GM23338 (cell line): ENCODE measurements around the gene PRDM10. TPM values are rescaled to one million over a fixed set of nuclear protein-coding genes. Genes with fewer than 3 reads are reported as not detected.

Experiments
- ATAC-seq: fragments of 200-7000 bp; cut with Tn5 transposase; 3 replicates; pipeline ENCODE4 v1.9.1; 2020
- DNase-seq: peaks from one replicate; pipeline ENCODE4 v3.0.0-alpha.2; 2015; ENCODE audit warnings: low spot score
- H2AFZ ChIP-seq: fragments of 200-600 bp; sonication (generic); 2 replicates; pipeline ENCODE4 v1.8.0; 2016; ENCODE audit warnings: antibody characterized with exemption, mild to moderate bottlenecking, moderate library complexity
- H3F3A ChIP-seq: fragments of 200-600 bp; sonication (generic); replicated peaks from 2 replicates; pipeline ENCODE4 v1.8.0; 2017; ENCODE audit warnings: antibody characterized with exemption, mixed run types, low read depth
- H3K27ac ChIP-seq: fragments of 200-600 bp; sonication (generic); 2 replicates; pipeline ENCODE4 v1.6.1; 2016; ENCODE audit warnings: low read depth
- H3K27me3 ChIP-seq: fragments of 200-600 bp; sonication (generic); 2 replicates; pipeline ENCODE4 v1.8.0; 2016; ENCODE audit warnings: mild to moderate bottlenecking, mixed run types, moderate library complexity; ENCODE audit not compliant: insufficient read depth
- H3K36me3 ChIP-seq: fragments of 200-600 bp; sonication (generic); 2 replicates; pipeline ENCODE4 v1.8.0; 2016; ENCODE audit warnings: mild to moderate bottlenecking; ENCODE audit not compliant: insufficient read depth
- H3K4me1 ChIP-seq: fragments of 200-600 bp; sonication (generic); 2 replicates; pipeline ENCODE4 v1.8.0; 2016; ENCODE audit warnings: mild to moderate bottlenecking, moderate library complexity; ENCODE audit not compliant: insufficient read depth
- H3K4me2 ChIP-seq: fragments of 200-600 bp; sonication (generic); 2 replicates; pipeline ENCODE4 v1.7.1; 2017; ENCODE audit warnings: mixed run types
- H3K4me3 ChIP-seq: fragments of 200-600 bp; sonication (generic); 2 replicates; pipeline ENCODE4 v1.6.1; 2016; ENCODE audit warnings: mixed run types
- H3K79me2 ChIP-seq: fragments of 200-600 bp; sonication (generic); replicated peaks from 2 replicates; pipeline ENCODE4 v1.8.0; 2017; ENCODE audit warnings: mild to moderate bottlenecking; ENCODE audit not compliant: insufficient read depth
- H3K9me2 ChIP-seq: fragments of 200-600 bp; sonication (generic); 2 replicates; pipeline ENCODE4 v1.8.0; 2017; ENCODE audit not compliant: insufficient read depth
- H4K20me1 ChIP-seq: fragments of 200-600 bp; sonication (generic); replicated peaks from 2 replicates; pipeline ENCODE4 v1.8.0; 2017; ENCODE audit warnings: mild to moderate bottlenecking; ENCODE audit not compliant: insufficient read depth
- H3K27ac Mint-ChIP-seq: 2 replicates; pipeline ENCODE4 v1.8.0; 2020; ENCODE audit warnings: inconsistent platforms, mild to moderate bottlenecking, moderate library complexity, mixed read lengths
- H3K27me3 Mint-ChIP-seq: 3 replicates; pipeline ENCODE4 v1.8.0; 2022; ENCODE audit warnings: low read depth, mild to moderate bottlenecking, moderate library complexity, mixed read lengths, inconsistent platforms; ENCODE audit not compliant: insufficient read depth, poor library complexity
- H3K36me3 Mint-ChIP-seq: 3 replicates; pipeline ENCODE4 v1.8.0; 2021; ENCODE audit warnings: low read depth, mild to moderate bottlenecking, inconsistent platforms, moderate library complexity, mixed read lengths
- H3K4me1 Mint-ChIP-seq: 3 replicates; pipeline ENCODE4 v1.8.0; 2020; ENCODE audit warnings: mild to moderate bottlenecking, inconsistent platforms, mixed read lengths
- H3K4me3 Mint-ChIP-seq: 3 replicates; pipeline ENCODE4 v1.8.0; 2021; ENCODE audit warnings: moderate library complexity, mild to moderate bottlenecking, inconsistent platforms, mixed read lengths
- H3K9me3 Mint-ChIP-seq: 3 replicates; pipeline ENCODE4 v1.8.0; 2020; ENCODE audit warnings: moderate library complexity, mild to moderate bottlenecking, inconsistent platforms, mixed read lengths
- CREB1 ChIP-seq: fragments of 250-450 bp; sonication (Bioruptor Pico); IDR thresholded peaks from 2 replicates; pipeline ENCODE4 v1.5.0; 2020; ENCODE audit warnings: low read depth, mild to moderate bottlenecking, moderate library complexity
- EZH2 ChIP-seq: fragments of 200-600 bp; sonication (generic); IDR thresholded peaks from one replicate; pipeline ENCODE4 v1.8.0; 2017; ENCODE audit warnings: antibody characterized with exemption, mild to moderate bottlenecking, low read depth; ENCODE audit not compliant: unreplicated experiment
- NANOG ChIP-seq: IDR thresholded peaks from 2 replicates; pipeline ENCODE4 v1.6.1; 2016; ENCODE audit warnings: antibody characterized with exemption, borderline replicate concordance
- STAT1 ChIP-seq: IDR thresholded peaks from one replicate; pipeline ENCODE4 v1.6.1; 2016; ENCODE audit warnings: antibody characterized with exemption; ENCODE audit not compliant: unreplicated experiment
- ZNF114 ChIP-seq: fragments of 250-450 bp; sonication (Bioruptor Pico); IDR thresholded peaks from 2 replicates; pipeline ENCODE4 v1.5.0; 2020; ENCODE audit warnings: mild to moderate bottlenecking, moderate library complexity
- ZNF331 ChIP-seq: fragments of 250-450 bp; sonication (Bioruptor Pico); IDR thresholded peaks from 2 replicates; pipeline ENCODE4 v1.5.0; 2020; ENCODE audit warnings: low read depth, mild to moderate bottlenecking, moderate library complexity
- polyA plus RNA-seq: library from polyadenylated mRNA; unstranded; fragments of >200 nt; fragmentation: Nextera tagmentation; extraction: Ambion mirVana; gene quantifications from 2 replicates; pipeline ENCODE4 v1.2.1, GENCODE V29; 2016
- total RNA-seq: library from RNA; depleted of rRNA; stranded (reverse); fragments of >200 nt; shearing (Covaris generic); gene quantifications from 2 replicates; pipeline ENCODE4 v1.2.3, GENCODE V29; 2014
- TF ChIP-seq, protein P1 (sequence below): fragments of 250-450 bp; sonication (Bioruptor Pico); IDR thresholded peaks from 2 replicates; pipeline ENCODE4 v1.5.0; 2020; ENCODE audit warnings: mild to moderate bottlenecking, moderate library complexity

PRDM10 gene
- total and polyA plus RNA-seq, 2 experiments from 2014 or later, result 5.2 to 14.9 TPM

DNA sequence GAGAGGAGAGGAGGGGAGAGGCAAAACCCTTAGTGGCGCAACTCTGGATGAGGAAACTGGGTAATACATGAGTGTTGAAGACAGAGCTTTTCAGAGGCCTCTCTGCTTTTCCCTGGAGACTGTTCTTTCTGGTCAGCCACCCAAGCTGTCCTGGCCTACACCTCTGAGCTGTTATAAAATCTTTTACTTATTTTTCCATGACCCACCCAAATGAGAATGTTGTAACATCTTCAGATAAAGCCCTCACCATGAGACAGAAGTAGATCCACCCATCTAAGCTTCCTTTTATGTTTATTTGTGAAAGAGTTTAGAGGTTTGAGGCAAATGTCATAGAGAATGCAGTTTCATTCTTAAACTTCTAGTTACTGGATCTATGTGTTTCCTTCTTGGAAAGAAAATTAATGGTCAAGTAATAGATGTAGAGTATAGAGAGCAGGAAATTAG is 46.7 kb upstream of the PRDM10 start (continued):
- TF ChIP-seq, protein P1, sequence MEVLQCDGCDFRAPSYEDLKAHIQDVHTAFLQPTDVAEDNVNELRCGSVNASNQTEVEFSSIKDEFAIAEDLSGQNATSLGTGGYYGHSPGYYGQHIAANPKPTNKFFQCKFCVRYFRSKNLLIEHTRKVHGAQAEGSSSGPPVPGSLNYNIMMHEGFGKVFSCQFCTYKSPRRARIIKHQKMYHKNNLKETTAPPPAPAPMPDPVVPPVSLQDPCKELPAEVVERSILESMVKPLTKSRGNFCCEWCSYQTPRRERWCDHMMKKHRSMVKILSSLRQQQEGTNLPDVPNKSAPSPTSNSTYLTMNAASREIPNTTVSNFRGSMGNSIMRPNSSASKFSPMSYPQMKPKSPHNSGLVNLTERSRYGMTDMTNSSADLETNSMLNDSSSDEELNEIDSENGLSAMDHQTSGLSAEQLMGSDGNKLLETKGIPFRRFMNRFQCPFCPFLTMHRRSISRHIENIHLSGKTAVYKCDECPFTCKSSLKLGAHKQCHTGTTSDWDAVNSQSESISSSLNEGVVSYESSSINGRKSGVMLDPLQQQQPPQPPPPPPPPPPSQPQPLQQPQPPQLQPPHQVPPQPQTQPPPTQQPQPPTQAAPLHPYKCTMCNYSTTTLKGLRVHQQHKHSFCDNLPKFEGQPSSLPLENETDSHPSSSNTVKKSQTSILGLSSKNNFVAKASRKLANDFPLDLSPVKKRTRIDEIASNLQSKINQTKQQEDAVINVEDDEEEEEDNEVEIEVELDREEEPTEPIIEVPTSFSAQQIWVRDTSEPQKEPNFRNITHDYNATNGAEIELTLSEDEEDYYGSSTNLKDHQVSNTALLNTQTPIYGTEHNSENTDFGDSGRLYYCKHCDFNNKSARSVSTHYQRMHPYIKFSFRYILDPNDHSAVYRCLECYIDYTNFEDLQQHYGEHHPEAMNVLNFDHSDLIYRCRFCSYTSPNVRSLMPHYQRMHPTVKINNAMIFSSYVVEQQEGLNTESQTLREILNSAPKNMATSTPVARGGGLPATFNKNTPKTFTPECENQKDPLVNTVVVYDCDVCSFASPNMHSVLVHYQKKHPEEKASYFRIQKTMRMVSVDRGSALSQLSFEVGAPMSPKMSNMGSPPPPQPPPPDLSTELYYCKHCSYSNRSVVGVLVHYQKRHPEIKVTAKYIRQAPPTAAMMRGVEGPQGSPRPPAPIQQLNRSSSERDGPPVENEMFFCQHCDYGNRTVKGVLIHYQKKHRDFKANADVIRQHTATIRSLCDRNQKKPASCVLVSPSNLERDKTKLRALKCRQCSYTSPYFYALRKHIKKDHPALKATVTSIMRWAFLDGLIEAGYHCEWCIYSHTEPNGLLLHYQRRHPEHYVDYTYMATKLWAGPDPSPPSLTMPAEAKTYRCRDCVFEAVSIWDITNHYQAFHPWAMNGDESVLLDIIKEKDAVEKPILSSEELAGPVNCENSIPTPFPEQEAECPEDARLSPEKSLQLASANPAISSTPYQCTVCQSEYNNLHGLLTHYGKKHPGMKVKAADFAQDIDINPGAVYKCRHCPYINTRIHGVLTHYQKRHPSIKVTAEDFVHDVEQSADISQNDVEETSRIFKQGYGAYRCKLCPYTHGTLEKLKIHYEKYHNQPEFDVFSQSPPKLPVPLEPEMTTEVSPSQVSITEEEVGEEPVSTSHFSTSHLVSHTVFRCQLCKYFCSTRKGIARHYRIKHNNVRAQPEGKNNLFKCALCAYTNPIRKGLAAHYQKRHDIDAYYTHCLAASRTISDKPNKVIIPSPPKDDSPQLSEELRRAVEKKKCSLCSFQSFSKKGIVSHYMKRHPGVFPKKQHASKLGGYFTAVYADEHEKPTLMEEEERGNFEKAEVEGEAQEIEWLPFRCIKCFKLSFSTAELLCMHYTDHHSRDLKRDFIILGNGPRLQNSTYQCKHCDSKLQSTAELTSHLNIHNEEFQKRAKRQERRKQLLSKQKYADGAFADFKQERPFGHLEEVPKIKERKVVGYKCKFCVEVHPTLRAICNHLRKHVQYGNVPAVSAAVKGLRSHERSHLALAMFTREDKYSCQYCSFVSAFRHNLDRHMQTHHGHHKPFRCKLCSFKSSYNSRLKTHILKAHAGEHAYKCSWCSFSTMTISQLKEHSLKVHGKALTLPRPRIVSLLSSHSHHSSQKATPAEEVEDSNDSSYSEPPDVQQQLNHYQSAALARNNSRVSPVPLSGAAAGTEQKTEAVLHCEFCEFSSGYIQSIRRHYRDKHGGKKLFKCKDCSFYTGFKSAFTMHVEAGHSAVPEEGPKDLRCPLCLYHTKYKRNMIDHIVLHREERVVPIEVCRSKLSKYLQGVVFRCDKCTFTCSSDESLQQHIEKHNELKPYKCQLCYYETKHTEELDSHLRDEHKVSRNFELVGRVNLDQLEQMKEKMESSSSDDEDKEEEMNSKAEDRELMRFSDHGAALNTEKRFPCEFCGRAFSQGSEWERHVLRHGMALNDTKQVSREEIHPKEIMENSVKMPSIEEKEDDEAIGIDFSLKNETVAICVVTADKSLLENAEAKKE (CRISPR knock-in tag), result no peak
- TF ChIP-seq ZNF114 (CRISPR knock-in tag), result no peak

DNA sequence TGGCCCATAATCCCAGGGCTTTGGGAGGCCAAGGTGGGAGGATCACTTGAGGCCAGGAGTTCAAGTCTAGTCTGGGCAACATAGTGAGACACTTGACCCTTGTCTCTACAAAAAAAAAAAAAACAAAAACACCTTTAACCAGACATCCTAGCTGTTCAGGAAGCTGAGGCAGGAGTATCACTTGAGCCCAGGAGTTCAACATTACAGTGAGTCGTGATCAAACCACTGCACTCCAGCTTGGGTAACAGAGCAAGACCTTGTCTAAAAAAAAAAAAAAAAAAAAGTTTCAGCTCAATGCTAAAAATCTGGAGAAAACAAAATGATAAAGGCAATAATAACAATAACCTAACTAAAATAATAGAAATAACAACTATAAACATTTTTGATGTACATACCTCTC is 44.5 kb upstream of the PRDM10 start:
- H2AFZ ChIP-seq, result no peak overlapping the region
- Mint-ChIP-seq H3K36me3 (peaks cover 11% of the 10 kb centered on the region; the same call in 2 of the 3 replicates), H3K9me3 (peaks cover 15% of the 10 kb centered on the region; the same call in 2 of the 3 replicates), H3K27ac (no peak overlapping the region), H3K27me3 (peaks cover 5% of the 10 kb centered on the region), H3K4me3 (no peak overlapping the region), H3K4me1 (0 out of 3 replicates have a peak, but pooled peaks cover 4% of the 10 kb centered on the region)
- no peaks in the 10 kb centered on the region for H3F3A ChIP-seq
- H3K27ac ChIP-seq, result no peak overlapping the region
- no peaks in the 10 kb centered on the region for H3K27me3 ChIP-seq
- no peak for ATAC-seq
- no peaks in the 10 kb centered on the region for H4K20me1 ChIP-seq
- no peaks in the 10 kb centered on the region for H3K79me2 ChIP-seq
- H3K4me2 ChIP-seq, result no peak overlapping the region
- H3K4me3 ChIP-seq, result no peak overlapping the region
- H3K4me1 ChIP-seq, result no peaks in the 10 kb centered on the region
- no peaks in the 10 kb centered on the region for H3K9me2 ChIP-seq
- no peak for DNase-seq
- H3K36me3 ChIP-seq, result no peaks in the 10 kb centered on the region; the same call in 1 of the 2 replicates
- TF ChIP-seq, protein P1 (CRISPR knock-in tag), result no peak
- TF ChIP-seq ZNF331, result no peak
- TF ChIP-seq CREB1 (CRISPR knock-in tag), result no peak
- TF ChIP-seq NANOG, result no peak
- TF ChIP-seq STAT1, result no peak
- TF ChIP-seq EZH2, result no peak
